Endothelial cell of hepatic sinusoid (primary cell): ENCODE data around the gene GPR61.

Experiments used
- in situ Hi-C: cut with HindIII; loops from 2 replicates; pipeline ENCODE4 v1.10.0; 2017; ENCODE audit warnings: low sequenced_read_pairs

GPR61 gene

DNA sequence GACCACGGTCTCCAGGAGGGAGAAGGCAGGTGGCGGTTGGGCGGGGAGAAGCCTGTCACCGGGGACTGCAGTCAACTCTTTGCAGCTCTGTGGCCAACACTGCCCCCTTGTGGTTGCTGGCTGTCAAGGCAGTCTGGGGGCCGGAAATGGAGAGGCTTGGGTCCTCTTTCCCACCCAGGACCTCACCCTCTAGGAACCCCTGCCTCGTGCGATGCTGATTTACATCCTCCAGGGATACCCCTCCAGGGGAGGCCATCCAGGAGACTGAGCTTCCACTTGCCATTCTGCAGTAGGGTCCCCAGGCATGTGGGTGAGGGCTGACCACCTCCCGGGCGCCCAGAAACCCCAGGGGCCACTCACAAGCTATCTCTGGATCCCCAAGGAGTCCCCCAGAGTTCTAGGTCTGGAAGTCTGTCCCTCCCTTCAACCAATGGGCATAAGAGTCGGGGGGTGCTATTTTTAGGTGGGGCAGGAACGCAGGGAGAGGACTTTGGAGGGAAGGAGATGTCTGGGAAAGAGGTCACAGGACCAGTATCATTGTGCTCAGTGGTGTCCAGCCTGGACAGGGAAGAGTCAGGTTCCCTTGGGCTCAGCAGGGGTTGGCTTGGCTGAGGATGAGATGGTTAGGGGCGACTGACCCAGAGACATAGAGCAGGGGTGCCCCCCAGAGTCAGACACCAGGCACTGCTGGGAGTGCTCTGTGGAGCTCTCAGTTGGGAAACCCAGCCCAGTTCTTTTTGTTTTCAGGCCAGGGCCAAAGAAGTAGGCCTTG, 7.1 kb upstream of the GPR61 start:
- in situ Hi-C loops: loop anchor here (25.0 kb wide), 1 partner anchor 230 kb away; the partner anchor contains the start of gene EPS8L3

DNA sequence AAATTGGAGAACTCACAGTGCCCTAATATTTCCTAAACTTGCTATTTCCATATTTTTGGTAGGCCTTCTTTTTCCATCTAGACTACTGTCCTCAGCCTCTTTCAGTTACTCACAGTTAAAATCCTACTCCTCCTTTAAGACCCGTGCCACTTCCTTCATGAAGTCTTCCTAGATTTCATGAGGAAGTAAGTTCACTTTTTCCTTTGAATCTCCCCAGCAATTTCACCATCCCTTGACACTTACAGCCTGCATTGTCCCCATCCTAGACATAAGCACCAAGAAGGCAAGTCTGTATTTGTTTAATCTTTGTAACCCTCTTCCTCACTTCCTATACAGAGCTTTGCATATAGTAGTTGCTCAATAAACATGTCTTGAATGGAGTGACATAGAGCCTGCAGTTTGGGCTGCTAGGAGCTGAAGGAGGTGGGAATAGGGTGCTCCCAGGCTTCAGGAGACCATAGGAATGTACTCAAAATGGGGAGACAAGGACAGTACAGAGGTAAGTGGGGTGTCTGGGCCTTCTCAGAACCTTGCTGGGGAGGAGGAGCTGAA, 5.3 kb upstream of the GPR61 start:
- in situ Hi-C loops: loop anchor here (25.0 kb wide), 1 partner anchor 228 kb away; the partner anchor contains the start of gene EPS8L3

DNA sequence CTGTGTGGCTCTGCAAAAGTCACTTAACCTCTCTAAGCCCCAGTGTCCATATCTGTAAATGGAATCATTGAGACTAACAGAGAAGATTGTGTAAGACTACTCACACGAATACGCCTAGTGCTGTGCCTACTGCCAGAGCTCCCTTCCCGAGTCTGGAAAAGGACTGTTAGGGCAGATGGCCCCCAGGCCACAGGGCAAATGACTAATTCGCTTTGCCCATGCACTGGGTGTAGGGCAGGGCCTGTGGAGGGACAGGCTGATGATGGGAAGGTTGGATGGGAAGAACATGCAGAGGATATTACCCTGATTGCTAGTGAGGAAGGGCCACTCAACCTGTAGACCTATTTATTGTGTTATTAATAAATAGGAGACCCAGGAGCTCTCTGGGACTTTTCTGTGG, 4.2 kb upstream of the GPR61 start:
- in situ Hi-C loops: loop anchor here (5.0 to 25.0 kb wide), 3 partner anchors 43 to 227 kb away; partner anchors contain the start of genes CYB561D1 and EPS8L3

DNA sequence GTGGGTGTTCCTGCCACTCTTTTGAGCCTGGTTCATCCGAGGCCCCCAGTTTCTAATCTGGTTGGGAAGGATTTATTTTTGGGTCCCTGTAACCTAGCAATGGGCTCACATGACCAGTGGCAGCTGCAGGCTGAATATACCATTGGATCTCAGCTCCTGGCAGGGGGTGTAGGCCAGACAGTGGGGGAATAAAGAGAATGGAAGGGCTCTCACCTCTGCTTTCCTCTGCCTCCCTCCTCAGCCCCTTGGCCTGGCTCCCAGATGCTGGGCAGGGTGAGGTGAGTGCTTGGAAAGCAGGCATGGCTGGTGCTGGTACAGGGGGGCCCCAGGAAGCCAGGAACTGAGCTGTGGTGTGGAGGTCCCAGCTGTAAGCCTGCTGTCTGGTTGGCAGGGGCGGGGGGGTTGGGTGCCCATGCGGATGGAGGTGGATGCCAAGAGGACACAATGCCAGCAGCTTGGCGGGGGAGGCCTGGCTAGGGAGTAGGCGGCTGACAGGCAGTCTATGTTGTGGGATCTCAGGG, 3.6 kb upstream of the GPR61 start:
- in situ Hi-C loops: loop anchor here (5.0 to 25.0 kb wide), 3 partner anchors 44 to 226 kb away; partner anchors contain the start of genes CYB561D1 and EPS8L3

DNA sequence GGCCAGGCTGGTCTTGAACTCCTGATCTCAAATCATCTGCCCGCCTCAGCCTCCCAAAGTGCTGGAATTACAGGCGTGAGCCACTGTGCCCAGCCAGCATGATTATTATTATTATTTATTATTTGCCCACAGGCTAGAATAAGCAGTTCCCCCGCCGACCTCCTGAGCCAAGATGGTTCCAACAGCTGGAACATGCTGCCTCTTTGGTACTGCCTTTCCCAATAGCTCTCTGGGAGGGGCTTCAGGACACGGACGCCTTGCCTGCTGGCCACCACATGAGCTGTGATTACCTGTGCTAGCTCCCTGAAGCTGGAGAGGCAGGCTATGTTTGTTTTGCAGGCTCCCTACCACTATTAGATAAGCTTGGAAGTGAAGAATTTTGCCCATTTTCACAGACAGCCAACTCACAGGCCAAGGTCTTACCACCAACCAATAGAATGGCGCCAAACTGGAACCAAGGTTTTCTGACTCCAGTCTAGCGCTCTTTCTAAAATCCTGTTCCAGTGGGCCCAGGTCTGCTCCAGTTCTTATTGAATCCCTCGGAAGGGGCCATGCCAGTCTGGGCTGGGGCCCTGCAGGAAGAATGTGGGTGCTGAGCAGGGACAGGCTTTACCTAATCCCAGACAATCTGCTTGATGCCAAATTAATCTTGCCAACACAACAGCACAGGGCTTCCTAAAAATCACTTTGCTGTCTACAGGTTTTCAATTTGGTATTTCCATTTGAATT, 2.1 kb upstream of the GPR61 start:
- in situ Hi-C loops: loop anchor here (5.0 to 25.0 kb wide), 3 partner anchors 45 to 225 kb away; partner anchors contain the start of genes CYB561D1 and EPS8L3

DNA sequence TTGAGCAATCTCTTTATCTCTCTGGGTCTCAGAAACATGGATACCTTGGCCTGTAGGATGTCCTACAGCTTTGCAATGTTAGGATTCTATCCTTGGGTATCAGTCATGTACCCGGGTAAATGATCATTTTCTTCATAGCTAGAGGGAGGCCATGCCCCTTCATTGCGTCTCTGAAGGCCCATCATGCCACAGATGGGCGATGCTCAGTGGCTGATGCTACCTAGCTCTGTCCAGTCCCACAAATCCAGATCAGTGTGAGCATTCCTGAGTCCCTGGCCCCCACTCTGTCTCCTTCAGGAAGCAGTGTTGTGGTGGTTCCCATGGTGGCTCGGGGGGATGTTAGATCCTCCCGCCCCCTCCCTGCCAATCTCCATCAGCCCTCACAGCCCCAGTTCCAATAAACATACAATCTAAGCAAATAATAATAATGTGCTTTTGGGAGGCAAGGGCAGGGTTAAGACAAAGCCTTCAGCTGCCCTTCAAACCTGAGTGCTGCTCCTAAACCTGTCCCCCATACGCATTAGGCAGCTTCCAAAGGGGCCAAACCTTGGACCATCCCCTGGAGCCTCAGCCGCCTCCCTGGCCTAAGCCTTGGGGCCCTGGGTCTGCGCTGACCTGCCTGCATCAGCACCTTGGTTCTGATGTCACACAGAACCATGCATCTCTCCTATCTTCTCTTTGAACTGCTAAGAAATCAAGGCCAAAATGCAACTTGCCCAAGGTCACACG, 681 bp upstream of the GPR61 start:
- in situ Hi-C loops: loop anchor here (5.0 to 25.0 kb wide), 3 partner anchors 47 to 223 kb away; partner anchors contain the start of genes CYB561D1 and EPS8L3

DNA sequence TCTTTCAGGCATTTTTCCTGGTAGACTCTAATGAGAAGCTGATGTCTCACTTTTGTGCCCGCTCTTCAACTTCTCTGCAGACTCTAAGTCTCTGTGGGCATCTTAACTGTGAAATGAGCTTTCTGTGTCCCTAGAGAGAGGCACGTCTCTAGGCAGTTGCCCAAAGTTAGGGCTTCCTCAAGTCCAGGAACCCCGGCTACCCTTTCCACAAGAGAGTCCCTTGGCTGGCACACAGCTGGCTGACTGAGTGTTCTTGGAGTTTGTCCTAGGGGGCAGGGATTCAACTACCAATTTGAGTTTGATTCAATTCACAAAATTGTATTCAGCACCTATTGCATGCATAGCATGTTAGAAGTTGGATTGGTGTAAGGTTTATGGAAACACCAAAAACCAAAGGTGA, 1.4 kb downstream of the GPR61 start:
- in situ Hi-C loops: loop anchor here (25.0 kb wide), 1 partner anchor 221 kb away; the partner anchor contains the start of gene EPS8L3

DNA sequence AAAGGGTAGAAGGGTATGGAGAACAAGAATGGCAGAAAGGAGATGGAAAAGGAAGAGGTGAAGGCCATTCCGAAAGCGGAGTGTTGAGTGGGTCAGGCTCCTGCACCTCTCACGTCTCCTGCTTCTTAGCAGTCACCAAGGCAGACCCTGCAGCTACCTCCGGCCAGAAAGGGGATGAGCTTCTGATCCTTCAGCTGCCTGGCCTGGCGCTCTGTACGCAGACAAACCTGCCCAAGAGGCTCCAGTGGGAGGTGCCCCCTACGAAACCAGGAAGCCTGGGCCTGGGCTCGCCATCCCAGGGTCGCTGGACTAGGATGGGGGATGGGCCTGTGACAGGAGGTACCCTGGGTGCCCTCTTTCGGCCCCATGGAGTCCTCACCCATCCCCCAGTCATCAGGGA, 3.0 kb downstream of the GPR61 start:
- in situ Hi-C loops: loop anchor here (25.0 kb wide), 1 partner anchor 220 kb away; the partner anchor contains the start of gene EPS8L3

DNA sequence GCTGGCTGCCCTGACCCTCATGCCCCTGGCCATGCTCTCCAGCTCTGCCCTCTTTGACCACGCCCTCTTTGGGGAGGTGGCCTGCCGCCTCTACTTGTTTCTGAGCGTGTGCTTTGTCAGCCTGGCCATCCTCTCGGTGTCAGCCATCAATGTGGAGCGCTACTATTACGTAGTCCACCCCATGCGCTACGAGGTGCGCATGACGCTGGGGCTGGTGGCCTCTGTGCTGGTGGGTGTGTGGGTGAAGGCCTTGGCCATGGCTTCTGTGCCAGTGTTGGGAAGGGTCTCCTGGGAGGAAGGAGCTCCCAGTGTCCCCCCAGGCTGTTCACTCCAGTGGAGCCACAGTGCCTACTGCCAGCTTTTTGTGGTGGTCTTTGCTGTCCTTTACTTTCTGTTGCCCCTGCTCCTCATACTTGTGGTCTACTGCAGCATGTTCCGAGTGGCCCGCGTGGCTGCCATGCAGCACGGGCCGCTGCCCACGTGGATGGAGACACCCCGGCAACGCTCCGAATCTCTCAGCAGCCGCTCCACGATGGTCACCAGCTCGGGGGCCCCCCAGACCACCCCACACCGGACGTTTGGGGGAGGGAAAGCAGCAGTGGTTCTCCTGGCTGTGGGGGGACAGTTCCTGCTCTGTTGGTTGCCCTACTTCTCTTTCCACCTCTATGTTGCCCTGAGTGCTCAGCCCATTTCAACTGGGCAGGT, 3.8 kb downstream of the GPR61 start:
- in situ Hi-C loops: loop anchor here (25.0 kb wide), 1 partner anchor 219 kb away; the partner anchor contains the start of gene EPS8L3

DNA sequence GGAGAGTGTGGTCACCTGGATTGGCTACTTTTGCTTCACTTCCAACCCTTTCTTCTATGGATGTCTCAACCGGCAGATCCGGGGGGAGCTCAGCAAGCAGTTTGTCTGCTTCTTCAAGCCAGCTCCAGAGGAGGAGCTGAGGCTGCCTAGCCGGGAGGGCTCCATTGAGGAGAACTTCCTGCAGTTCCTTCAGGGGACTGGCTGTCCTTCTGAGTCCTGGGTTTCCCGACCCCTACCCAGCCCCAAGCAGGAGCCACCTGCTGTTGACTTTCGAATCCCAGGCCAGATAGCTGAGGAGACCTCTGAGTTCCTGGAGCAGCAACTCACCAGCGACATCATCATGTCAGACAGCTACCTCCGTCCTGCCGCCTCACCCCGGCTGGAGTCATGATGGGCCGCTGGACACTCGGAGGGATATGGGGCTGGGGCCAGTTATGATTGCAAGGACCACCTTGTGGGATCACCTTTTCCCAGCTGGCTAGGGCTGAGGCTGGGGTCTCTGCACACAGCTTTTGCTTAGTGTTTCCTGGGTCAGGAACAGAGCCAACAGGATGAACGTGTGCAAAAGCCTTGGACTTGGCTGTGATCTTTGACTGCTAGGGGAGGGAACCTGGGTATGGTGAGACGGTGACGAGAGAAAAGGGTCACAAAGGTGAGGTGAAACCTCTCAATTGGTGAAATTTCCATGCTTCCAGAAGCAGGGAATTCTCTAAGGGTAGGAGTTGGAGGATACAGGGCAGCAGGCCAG, 4.5 kb downstream of the GPR61 start:
- in situ Hi-C loops: loop anchor here (25.0 kb wide), 1 partner anchor 218 kb away; the partner anchor contains the start of gene EPS8L3

DNA sequence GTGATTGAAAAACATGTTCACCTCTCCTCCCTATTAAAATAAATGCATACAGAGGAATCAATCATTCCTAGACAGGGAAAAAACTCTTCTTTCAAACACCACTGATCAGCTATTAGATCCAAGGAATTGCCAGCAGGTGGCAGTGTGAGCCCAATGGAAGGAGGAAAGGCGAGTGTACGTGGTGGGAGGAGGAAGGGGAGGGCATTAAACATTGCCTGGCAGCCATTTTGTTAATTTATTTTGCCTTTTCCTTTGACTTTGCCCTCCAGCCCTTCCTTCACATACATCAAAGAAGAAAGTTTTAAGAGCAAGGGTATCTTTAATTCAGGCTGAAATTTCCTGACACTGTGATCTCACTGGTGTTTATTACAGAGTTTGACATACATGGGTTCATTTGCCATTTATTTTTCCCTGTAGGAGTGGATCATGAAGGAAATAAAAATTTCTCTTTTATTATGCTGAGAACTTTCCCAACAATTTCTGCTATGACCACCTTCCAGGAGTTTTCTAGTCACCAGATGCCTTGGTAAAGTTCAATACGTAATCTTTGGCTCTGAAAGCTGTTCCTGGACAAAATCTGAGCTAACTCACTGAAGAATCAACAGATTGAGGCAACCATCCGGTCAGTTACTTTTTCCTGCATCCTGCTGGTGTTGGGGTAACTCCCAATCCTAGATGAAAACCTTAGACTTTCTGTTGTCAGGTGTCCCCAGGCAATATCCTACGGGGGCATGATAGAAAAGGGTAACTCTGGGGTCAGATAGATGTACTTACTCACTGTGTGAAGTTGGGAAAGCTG, 6.8 kb downstream of the GPR61 start:
- in situ Hi-C loops: loop anchor here (25.0 kb wide), 1 partner anchor 216 kb away; the partner anchor contains the start of gene EPS8L3

DNA sequence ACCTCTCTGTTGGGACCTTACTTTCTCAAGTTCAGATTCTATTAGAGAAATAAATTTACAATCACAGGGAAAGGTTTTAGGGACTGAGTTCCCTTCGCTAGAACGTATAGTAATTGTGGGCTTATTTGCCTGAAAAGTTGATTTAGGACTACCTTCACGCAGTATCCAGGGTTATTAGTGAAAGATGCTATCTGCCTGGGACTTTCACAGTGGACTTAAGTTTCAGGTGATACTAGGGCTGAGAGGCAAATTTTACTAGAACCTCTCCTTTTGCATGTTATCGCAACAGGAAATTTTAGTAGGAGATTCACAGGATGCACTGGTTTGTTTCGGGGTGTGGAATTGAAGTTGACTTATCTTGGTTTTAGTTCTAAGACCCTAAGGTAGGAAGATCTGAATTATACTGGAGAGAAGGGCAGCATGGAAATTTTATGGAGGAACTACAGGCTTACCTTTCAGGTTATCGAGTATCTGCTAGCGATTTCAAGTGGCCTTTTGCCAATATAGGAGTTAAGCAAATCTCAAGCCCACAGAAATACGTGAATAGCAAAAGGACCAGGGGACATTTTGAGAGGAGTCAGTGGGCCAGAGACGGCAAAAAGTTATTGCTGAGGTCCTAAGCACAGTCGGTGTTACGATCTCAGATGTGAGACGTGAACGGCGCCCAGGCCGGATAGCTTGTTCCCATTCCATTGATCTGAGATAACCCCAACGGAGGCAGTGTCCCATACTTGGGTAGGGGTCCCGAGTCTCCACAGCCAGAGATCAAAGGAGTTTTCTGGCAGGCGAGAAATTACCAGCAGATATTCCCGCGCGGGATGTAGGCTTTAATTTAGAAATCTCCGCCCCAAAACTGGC, 8.0 kb downstream of the GPR61 start:
- in situ Hi-C loops: loop anchor here (25.0 kb wide), 1 partner anchor 215 kb away; the partner anchor contains the start of gene EPS8L3

DNA sequence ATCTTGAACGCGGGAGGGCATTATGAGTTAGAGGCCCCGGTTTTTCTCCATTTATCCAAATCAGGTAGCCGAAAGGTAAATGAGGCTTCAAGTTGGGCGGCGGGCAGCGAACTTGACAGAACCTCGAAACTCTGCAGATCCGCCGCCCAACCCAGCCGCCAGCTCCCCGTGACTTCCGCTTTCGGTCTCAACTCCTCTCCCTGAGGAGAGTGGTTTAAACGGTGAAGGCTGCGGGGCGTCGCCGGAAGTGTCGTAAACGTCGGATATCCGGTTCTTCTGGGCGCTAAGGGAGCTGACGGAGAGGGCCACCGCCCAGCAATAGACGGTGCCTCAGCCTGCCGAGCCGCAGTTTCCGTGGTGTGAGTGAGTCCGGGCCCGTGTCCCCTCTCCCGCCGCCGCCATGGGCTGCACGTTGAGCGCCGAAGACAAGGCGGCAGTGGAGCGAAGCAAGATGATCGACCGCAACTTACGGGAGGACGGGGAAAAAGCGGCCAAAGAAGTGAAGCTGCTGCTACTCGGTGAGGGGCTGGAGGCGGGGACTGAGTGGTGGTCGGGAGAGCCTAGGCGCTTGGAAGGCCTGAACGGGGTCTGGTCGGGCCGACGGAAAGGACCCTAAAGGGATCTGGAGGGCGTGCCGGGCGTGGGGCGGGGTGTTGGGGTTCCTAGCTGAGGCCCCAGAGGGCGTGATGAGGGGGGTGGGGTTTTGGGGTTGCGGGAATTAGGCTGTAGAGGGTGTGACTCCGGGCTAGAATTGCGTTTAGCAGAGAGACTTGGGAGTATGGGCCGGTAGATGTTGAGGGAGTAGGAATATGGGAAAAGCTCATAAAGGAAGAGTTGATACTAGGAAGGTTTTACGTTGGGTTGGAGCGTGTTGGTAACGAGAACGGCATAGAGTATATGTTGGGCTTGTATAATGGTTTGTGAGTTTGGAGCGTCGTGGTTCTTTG, 8.9 kb downstream of the GPR61 start, which contains the start of gene GNAI3:
TSS of gene GNAI3 (plus strand) at position 295 of the 947 bp plus-strand sequence. CDS start at position 401, 106 bp downstream.
- in situ Hi-C loops: loop anchor here (25.0 kb wide), 1 partner anchor 214 kb away; the partner anchor contains the start of gene EPS8L3

DNA sequence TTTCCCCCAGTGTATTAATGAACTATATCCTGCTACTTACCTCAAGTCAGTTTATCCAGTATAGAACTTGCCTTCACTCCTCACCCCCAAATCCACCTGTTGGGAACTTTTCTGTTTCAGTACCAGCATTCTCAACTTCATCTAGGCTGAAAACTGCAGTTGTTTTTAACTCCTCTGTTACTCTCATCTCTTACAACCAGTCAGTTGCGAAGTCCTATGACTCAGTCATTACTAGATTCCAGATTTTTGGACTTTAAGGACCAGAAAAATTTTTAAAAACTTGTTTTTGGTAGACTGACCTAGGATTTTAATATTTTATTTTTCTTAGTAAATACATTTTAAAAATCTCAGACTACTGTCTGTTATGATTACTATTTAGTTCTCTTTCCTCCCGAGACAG, 16.9 kb downstream of the GPR61 start:
- in situ Hi-C loops: no loop called here

DNA sequence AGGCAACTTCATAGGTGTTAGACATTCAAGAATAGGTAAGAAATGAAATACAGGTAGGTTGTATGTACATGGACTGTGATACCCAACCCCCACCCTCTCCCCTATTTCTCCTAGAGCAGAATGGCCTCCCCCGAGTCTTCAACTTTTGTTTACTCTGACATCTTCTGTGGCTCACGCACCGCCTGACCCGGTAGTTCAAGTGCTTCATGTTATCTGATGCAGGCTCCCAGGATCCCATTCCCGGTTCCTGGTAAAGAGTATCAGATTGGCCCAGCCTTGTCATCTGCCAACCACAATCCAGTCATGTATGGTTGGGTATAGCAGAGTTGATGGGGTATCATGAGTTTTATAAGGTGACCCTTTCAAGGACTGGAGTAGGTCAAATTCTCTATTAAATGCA, 17.8 kb downstream of the GPR61 start:
- in situ Hi-C loops: no loop called here

DNA sequence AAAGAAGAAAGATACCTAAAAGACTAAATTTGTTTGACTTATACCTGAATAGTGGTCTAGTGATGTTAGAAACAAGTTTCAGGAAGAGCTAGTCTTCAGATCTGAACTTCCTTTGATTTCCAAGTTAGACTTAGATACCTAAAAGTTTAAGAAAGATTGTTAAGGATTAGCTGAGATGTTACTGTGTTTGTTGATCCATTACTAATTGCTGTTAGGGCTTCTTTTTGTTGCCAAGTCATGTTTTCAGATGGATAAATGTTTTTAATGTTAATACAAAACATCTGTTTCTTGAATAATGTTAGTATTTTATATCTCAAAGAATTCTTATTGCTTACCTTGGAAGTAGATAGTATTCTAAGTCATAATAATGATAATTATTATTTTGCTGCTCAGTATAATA, 20.3 kb downstream of the GPR61 start:
- in situ Hi-C loops: no loop called here
